Mammary epithelial cell (primary cell): ENCODE results near the gene EXOC3L1.

Experiments used
- CTCF ChIP-seq, 2 donors: IDR thresholded peaks in 1 of 2; conservative IDR thresholded peaks in 1 of 2; 2 replicates each; pipeline ENCODE4 v1.5.1; 2011 to 2012; ENCODE audit warnings: inconsistent platforms in 2 of 2, low read length in 2 of 2, mild to moderate bottlenecking in 2 of 2, control low read depth in 1 of 2, low read depth in 1 of 2; ENCODE audit not compliant: insufficient read depth in 1 of 2; ENCODE audit errors: extremely low read depth in 1 of 2
- EZH2 ChIP-seq: IDR thresholded peaks from 2 replicates; pipeline ENCODE4 v1.6.1; 2012; ENCODE audit warnings: low read length, inconsistent platforms, borderline replicate concordance

- TF ChIP-seq CTCF (conservative IDR thresholded peaks at IDR 0.05 in 1 of 2, IDR thresholded peaks at IDR 0.05 in 1 of 2; ENCODE audit: extremely low read depth in 1 of 2, insufficient read depth in 1 of 2, low read depth in 1 of 2, low read length in 2 of 2) (no peak), EZH2 (no peak)
Observed at GRCh38 chr16:67161595-67162058, 28.3 kb downstream of the EXOC3L1 start.
